HEK293 (cell line): ENCODE measurements around the gene CCDC81.

Experiments
- EGR2 ChIP-seq: fragments of 450-650 bp; formaldehyde crosslinking; IDR thresholded peaks from 2 replicates; pipeline ENCODE4 v1.5.1; 2016; ENCODE audit warnings: low read depth, missing biosample characterization, missing genetic modification characterization
- KLF16 ChIP-seq: fragments of 450-650 bp; formaldehyde crosslinking; IDR thresholded peaks from 2 replicates; pipeline ENCODE4 v1.5.1; 2017; ENCODE audit warnings: missing biosample characterization, missing genetic modification characterization
- KLF8 ChIP-seq: fragments of 450-650 bp; formaldehyde crosslinking; IDR thresholded peaks from 2 replicates; pipeline ENCODE4 v1.5.1; 2016; ENCODE audit warnings: missing biosample characterization, missing genetic modification characterization
- REST ChIP-seq: fragments of 450-650 bp; formaldehyde crosslinking; IDR thresholded peaks from 2 replicates; pipeline ENCODE4 v1.5.1; 2016; ENCODE audit warnings: missing biosample characterization, missing genetic modification characterization
- ZBTB17 ChIP-seq: fragments of 450-650 bp; formaldehyde crosslinking; IDR thresholded peaks from 2 replicates; pipeline ENCODE4 v1.5.1; 2016; ENCODE audit warnings: missing biosample characterization, missing genetic modification characterization
- ZNF114 ChIP-seq: fragments of 450-650 bp; formaldehyde crosslinking; IDR thresholded peaks from 2 replicates; pipeline ENCODE4 v1.5.0; 2017; ENCODE audit warnings: missing biosample characterization, missing genetic modification characterization
- ZNF362 ChIP-seq: fragments of 450-650 bp; formaldehyde crosslinking; IDR thresholded peaks from 2 replicates; pipeline ENCODE4 v1.5.1; 2016; ENCODE audit warnings: missing biosample characterization, missing genetic modification characterization
- ZNF596 ChIP-seq: fragments of 450-650 bp; IDR thresholded peaks from 2 replicates; pipeline ENCODE4 v1.5.0; 2018; ENCODE audit warnings: missing biosample characterization, mild to moderate bottlenecking, missing genetic modification characterization, moderate library complexity
- ZSCAN16 ChIP-seq: fragments of 450-650 bp; formaldehyde crosslinking; IDR thresholded peaks from 2 replicates; pipeline ENCODE4 v1.5.1; 2016; ENCODE audit warnings: missing biosample characterization, missing genetic modification characterization
- ZSCAN18 ChIP-seq: fragments of 450-650 bp; formaldehyde crosslinking; IDR thresholded peaks from 2 replicates; pipeline ENCODE4 v1.5.1; 2016; ENCODE audit warnings: missing biosample characterization, missing genetic modification characterization
- TF ChIP-seq, protein P1 (sequence below): fragments of 450-650 bp; formaldehyde crosslinking; IDR thresholded peaks from 2 replicates; pipeline ENCODE4 v1.5.1; 2016; ENCODE audit warnings: missing biosample characterization, missing genetic modification characterization

DNA sequence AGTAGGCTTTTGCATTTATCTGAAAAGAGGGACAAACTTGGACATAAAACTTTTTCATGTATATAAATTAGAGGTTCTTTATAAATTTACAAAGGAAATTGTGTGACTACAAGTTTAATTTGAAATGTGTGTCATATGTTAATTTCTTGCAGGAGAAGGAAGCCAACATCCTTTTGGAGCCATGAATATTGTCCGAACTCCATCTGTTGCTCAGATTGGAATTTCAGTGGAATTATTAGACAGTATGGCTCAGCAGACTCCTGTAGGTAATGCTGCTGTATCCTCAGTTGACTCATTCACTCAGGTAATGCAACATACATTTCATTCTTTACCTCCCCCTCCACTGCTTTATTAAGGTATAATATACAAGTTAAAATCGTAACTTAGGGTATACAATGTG lies 37.5 kb upstream of the CCDC81 start:
- TF ChIP-seq, protein P1, sequence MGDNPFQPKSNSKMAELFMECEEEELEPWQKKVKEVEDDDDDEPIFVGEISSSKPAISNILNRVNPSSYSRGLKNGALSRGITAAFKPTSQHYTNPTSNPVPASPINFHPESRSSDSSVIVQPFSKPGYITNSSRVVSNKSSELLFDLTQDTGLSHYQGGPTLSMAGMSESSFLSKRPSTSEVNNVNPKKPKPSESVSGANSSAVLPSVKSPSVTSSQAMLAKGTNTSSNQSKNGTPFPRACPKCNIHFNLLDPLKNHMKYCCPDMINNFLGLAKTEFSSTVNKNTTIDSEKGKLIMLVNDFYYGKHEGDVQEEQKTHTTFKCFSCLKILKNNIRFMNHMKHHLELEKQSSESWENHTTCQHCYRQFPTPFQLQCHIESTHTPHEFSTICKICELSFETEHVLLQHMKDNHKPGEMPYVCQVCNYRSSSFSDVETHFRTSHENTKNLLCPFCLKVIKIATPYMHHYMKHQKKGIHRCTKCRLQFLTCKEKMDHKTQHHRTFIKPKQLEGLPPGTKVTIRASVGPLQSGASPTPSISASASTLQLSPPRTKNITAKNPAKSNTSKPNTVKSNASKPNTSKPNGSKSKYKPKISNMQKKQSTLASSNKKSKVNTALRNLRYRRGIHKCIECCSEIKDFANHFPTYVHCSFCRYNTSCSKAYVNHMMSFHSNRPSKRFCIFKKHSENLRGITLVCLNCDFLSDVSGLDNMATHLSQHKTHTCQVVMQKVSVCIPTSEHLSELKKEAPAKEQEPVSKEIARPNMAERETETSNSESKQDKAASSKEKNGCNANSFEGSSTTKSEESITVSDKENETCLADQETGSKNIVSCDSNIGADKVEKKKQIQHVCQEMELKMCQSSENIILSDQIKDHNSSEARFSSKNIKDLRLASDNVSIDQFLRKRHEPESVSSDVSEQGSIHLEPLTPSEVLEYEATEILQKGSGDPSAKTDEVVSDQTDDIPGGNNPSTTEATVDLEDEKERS (tag by site-specific recombination) = no peak
- no peak for TF ChIP-seq REST (tag by site-specific recombination)
- no peak for TF ChIP-seq KLF16 (tag by site-specific recombination)
- TF ChIP-seq KLF8 = no peak
- TF ChIP-seq ZNF114 (tag by site-specific recombination) = no peak
- no peak for TF ChIP-seq EGR2
- no peak for TF ChIP-seq ZSCAN16
- no peak for TF ChIP-seq ZNF362 (tag by site-specific recombination)
- no peak for TF ChIP-seq ZNF596 (tag by site-specific recombination)
- TF ChIP-seq ZSCAN18 = no peak
- TF ChIP-seq ZBTB17 = no peak
